Measurements from ENCODE around the gene DCXR.

DCXR gene

GRCh38 chr17:82015311-82015971 lies 22.1 kb downstream of the DCXR start:
- H3K27me3 ChIP-seq (ENCODE audit: control insufficient read depth, insufficient read depth, low read length): no peaks in the 10 kb centered on the region
- no peak overlapping the region for H3K27ac ChIP-seq (ENCODE audit: low read length)
- peaks cover 6% of the 10 kb centered on the region; the same call in 1 of the 2 replicates for H3K36me3 ChIP-seq (ENCODE audit: control insufficient read depth, insufficient read depth, low read length)
- WGBS (ENCODE audit: insufficient coverage, insufficient read length): no CpG with 5 or more reads among the region's 24 CpGs
- H3K4me3 ChIP-seq (ENCODE audit: low read length): no peak overlapping the region
- no peaks in the 10 kb centered on the region; the same call in 1 of the 2 replicates for H3K4me1 ChIP-seq (ENCODE audit: control insufficient read depth, insufficient read depth, low read length)
- DNase-seq (ENCODE audit: low read depth, low spot score): no peak
- H3K9me3 ChIP-seq (ENCODE audit: control insufficient read depth, insufficient read depth, low read length): no peaks in the 10 kb centered on the region

- Histone ChIP-seq H3K27ac (ENCODE audit: low read length) (no peak overlapping the region), H3K9me3 (ENCODE audit: control insufficient read depth, insufficient read depth, low read length) (no peaks in the 10 kb centered on the region), H3K4me1 (ENCODE audit: control insufficient read depth, insufficient read depth, low read length) (no peaks in the 10 kb centered on the region; the same call in 1 of the 2 replicates), H3K27me3 (ENCODE audit: control insufficient read depth, insufficient read depth, low read length) (no peaks in the 10 kb centered on the region), H3K4me3 (ENCODE audit: low read length) (no peak overlapping the region), H3K36me3 (ENCODE audit: control insufficient read depth, insufficient read depth, low read length) (peaks cover 6% of the 10 kb centered on the region; the same call in 1 of the 2 replicates)
- DNase-seq (ENCODE audit: low read depth, low spot score): no peak
- no CpG with 5 or more reads among the region's 13 CpGs for WGBS (ENCODE audit: insufficient coverage, insufficient read length)
Observed at GRCh38 chr17:82014971-82015310, 22.6 kb downstream of the DCXR start.

- no peak overlapping the region for H3K27ac ChIP-seq (ENCODE audit: low read length)
- H3K4me3 ChIP-seq (ENCODE audit: low read length): no peak overlapping the region
- H3K4me1 ChIP-seq (ENCODE audit: control insufficient read depth, insufficient read depth, low read length): no peaks in the 10 kb centered on the region; the same call in 1 of the 2 replicates
- WGBS (ENCODE audit: insufficient coverage, insufficient read length): no CpG with 5 or more reads among the region's 23 CpGs
- H3K9me3 ChIP-seq (ENCODE audit: control insufficient read depth, insufficient read depth, low read length): no peaks in the 10 kb centered on the region
- H3K36me3 ChIP-seq (ENCODE audit: control insufficient read depth, insufficient read depth, low read length): peaks cover 6% of the 10 kb centered on the region; the same call in 1 of the 2 replicates
- H3K27me3 ChIP-seq (ENCODE audit: control insufficient read depth, insufficient read depth, low read length): no peaks in the 10 kb centered on the region
- no peak for DNase-seq (ENCODE audit: low read depth, low spot score)
Observed at GRCh38 chr17:82014432-82014831, 23.1 kb downstream of the DCXR start.

- Histone ChIP-seq H3K36me3 (ENCODE audit: control insufficient read depth, insufficient read depth, low read length) (peaks cover 6% of the 10 kb centered on the region; the same call in 1 of the 2 replicates), H3K4me1 (ENCODE audit: control insufficient read depth, insufficient read depth, low read length) (no peaks in the 10 kb centered on the region; the same call in 1 of the 2 replicates), H3K9me3 (ENCODE audit: control insufficient read depth, insufficient read depth, low read length) (no peaks in the 10 kb centered on the region), H3K27me3 (ENCODE audit: control insufficient read depth, insufficient read depth, low read length) (no peaks in the 10 kb centered on the region), H3K4me3 (ENCODE audit: low read length) (no peak overlapping the region), H3K27ac (ENCODE audit: low read length) (no peak overlapping the region)
- WGBS (ENCODE audit: insufficient coverage, insufficient read length): no CpG with 5 or more reads among the region's 16 CpGs
- no peak for DNase-seq (ENCODE audit: low read depth, low spot score)
Observed at GRCh38 chr17:82013772-82014321, 23.6 kb downstream of the DCXR start.

GRCh38 chr17:82013341-82013740 lies 24.2 kb downstream of the DCXR start:
- no peak for DNase-seq (ENCODE audit: low read depth, low spot score)
- H3K9me3 ChIP-seq (ENCODE audit: control insufficient read depth, insufficient read depth, low read length): no peaks in the 10 kb centered on the region
- H3K4me3 ChIP-seq (ENCODE audit: low read length): no peak overlapping the region
- no peak overlapping the region for H3K27ac ChIP-seq (ENCODE audit: low read length)
- no peaks in the 10 kb centered on the region for H3K27me3 ChIP-seq (ENCODE audit: control insufficient read depth, insufficient read depth, low read length)
- peaks cover 5% of the 10 kb centered on the region; the same call in 1 of the 2 replicates for H3K36me3 ChIP-seq (ENCODE audit: control insufficient read depth, insufficient read depth, low read length)
- H3K4me1 ChIP-seq (ENCODE audit: control insufficient read depth, insufficient read depth, low read length): no peaks in the 10 kb centered on the region; the same call in 1 of the 2 replicates
- WGBS (ENCODE audit: insufficient coverage, insufficient read length): no CpG with 5 or more reads among the region's 22 CpGs

- H3K4me3 ChIP-seq (ENCODE audit: low read length): no peak overlapping the region
- no peak for DNase-seq (ENCODE audit: low read depth, low spot score)
- H3K4me1 ChIP-seq (ENCODE audit: control insufficient read depth, insufficient read depth, low read length): no peaks in the 10 kb centered on the region; the same call in 1 of the 2 replicates
- no CpG with 5 or more reads among the region's 19 CpGs for WGBS (ENCODE audit: insufficient coverage, insufficient read length)
- H3K9me3 ChIP-seq (ENCODE audit: control insufficient read depth, insufficient read depth, low read length): no peaks in the 10 kb centered on the region
- H3K27ac ChIP-seq (ENCODE audit: low read length): no peak overlapping the region
- no peaks in the 10 kb centered on the region for H3K27me3 ChIP-seq (ENCODE audit: control insufficient read depth, insufficient read depth, low read length)
- peaks cover 3% of the 10 kb centered on the region; the same call in 1 of the 2 replicates for H3K36me3 ChIP-seq (ENCODE audit: control insufficient read depth, insufficient read depth, low read length)
Observed at GRCh38 chr17:82012640-82013295, 24.7 kb downstream of the DCXR start.

GRCh38 chr17:82012261-82012639 lies 25.2 kb downstream of the DCXR start:
- Histone ChIP-seq H3K27me3 (ENCODE audit: control insufficient read depth, insufficient read depth, low read length) (no peaks in the 10 kb centered on the region), H3K36me3 (ENCODE audit: control insufficient read depth, insufficient read depth, low read length) (peaks cover 3% of the 10 kb centered on the region; the same call in 1 of the 2 replicates), H3K27ac (ENCODE audit: low read length) (no peak overlapping the region), H3K9me3 (ENCODE audit: control insufficient read depth, insufficient read depth, low read length) (no peaks in the 10 kb centered on the region), H3K4me3 (ENCODE audit: low read length) (no peak overlapping the region), H3K4me1 (ENCODE audit: control insufficient read depth, insufficient read depth, low read length) (no peaks in the 10 kb centered on the region; the same call in 1 of the 2 replicates)
- WGBS (ENCODE audit: insufficient coverage, insufficient read length): no CpG with 5 or more reads among the region's 20 CpGs
- no peak for DNase-seq (ENCODE audit: low read depth, low spot score)

GRCh38 chr17:82011617-82012187 lies 25.8 kb downstream of the DCXR start:
- no peak overlapping the region for H3K27ac ChIP-seq (ENCODE audit: low read length)
- no CpG with 5 or more reads among the region's 19 CpGs for WGBS (ENCODE audit: insufficient coverage, insufficient read length)
- peaks cover 3% of the 10 kb centered on the region; the same call in 1 of the 2 replicates for H3K36me3 ChIP-seq (ENCODE audit: control insufficient read depth, insufficient read depth, low read length)

GRCh38 chr17:82010575-82011525 lies 26.6 kb downstream of the DCXR start:
- Histone ChIP-seq H3K36me3 (ENCODE audit: control insufficient read depth, insufficient read depth, low read length) (peaks cover 3% of the 10 kb centered on the region; the same call in 1 of the 2 replicates), H3K9me3 (ENCODE audit: control insufficient read depth, insufficient read depth, low read length) (no peaks in the 10 kb centered on the region), H3K4me1 (ENCODE audit: control insufficient read depth, insufficient read depth, low read length) (no peaks in the 10 kb centered on the region; the same call in 1 of the 2 replicates), H3K27ac (ENCODE audit: low read length) (no peak overlapping the region), H3K27me3 (ENCODE audit: control insufficient read depth, insufficient read depth, low read length) (no peaks in the 10 kb centered on the region), H3K4me3 (ENCODE audit: low read length) (no peak overlapping the region)
- no CpG with 5 or more reads among the region's 39 CpGs for WGBS (ENCODE audit: insufficient coverage, insufficient read length)
- DNase-seq (ENCODE audit: low read depth, low spot score): no peak

More at GRCh38 chr17:82011617-82012187, 25.8 kb downstream of the DCXR start:
- H3K4me3 ChIP-seq (ENCODE audit: low read length): no peak overlapping the region
- no peaks in the 10 kb centered on the region; the same call in 1 of the 2 replicates for H3K4me1 ChIP-seq (ENCODE audit: control insufficient read depth, insufficient read depth, low read length)
- no peak for DNase-seq (ENCODE audit: low read depth, low spot score)
- H3K9me3 ChIP-seq (ENCODE audit: control insufficient read depth, insufficient read depth, low read length): no peaks in the 10 kb centered on the region
- no peaks in the 10 kb centered on the region for H3K27me3 ChIP-seq (ENCODE audit: control insufficient read depth, insufficient read depth, low read length)

Data from iPS DF 6.9 (cell line).